Mononuclear cell (primary cell): Measurements from ENCODE around the gene GCDH. TPM values are rescaled to one million over a fixed set of nuclear protein-coding genes. Genes with fewer than 3 reads are reported as not detected.
"Not testable (repeated sequence)": the region's sequence is repeated elsewhere in the genome, so short reads cannot be mapped to it uniquely, and the experiment has no call there.

Experiments used
- H3K27me3 ChIP-seq: 2 replicates; pipeline ENCODE4 v1.6.0; 2011; ENCODE audit warnings: low read length, control low read depth; ENCODE audit not compliant: insufficient read depth
- H3K4me1 ChIP-seq: 2 replicates; pipeline ENCODE4 v1.5.1; 2011; ENCODE audit warnings: mild to moderate bottlenecking, low read length, control low read depth; ENCODE audit not compliant: insufficient read depth
- H3K4me3 ChIP-seq: 2 replicates; pipeline ENCODE4 v1.5.1; 2011; ENCODE audit warnings: mild to moderate bottlenecking, low read length, moderate library complexity
- H3K9me3 ChIP-seq: 2 replicates; pipeline ENCODE4 v1.5.1; 2011; ENCODE audit warnings: low read depth, mild to moderate bottlenecking, control low read depth, low read length
- total RNA-seq: library from RNA; depleted of rRNA; stranded (reverse); fragments of >200 nt; gene quantifications from one replicate; pipeline ENCODE4 v1.2.3, GENCODE V29; 2012

Gene GCDH
- total RNA-seq, 1 donor, result 12.9 TPM

DNA sequence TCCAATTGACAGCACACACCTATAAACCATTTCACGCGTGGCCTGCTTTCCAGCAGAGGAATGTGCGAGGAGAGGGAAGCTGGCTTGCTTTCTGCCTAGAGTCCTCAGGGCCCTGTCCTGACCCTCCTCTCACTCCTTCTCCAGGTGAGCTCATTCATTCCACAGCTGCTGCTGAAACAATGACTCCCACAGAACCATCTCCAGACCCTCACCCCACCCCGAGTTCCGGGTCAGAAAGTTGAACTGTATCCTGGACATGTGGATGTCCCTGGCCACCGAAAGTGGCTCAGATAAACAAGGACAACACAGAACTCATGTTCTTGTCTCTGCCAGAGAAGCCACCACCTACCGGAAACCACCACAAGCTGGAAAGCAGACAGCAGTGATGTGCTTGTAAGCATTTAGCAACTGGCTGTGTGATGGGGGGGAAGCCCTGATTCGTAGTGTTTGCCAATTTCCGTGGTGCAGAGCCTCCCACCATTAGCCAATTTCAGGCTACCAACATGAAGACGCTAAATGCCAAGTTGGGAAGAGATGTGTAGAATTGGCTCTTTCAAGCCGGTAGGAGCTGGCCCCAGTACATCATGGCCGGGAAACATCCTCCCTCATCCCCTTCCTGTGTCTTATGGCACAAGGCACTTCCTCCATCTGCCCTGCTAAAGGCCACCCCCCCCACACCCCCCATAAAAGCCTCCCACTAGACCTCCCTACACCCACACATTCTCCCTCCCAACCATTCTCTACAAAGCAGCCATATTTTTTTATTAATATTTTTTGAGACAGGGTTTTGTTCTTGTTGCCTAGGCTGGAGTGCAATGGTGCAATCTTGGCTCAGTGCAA, 23.1 kb downstream of the GCDH start:
- no peaks in the 10 kb centered on the region for H3K27me3 ChIP-seq
- no peaks in the 10 kb centered on the region for H3K9me3 ChIP-seq
- H3K4me3 ChIP-seq, result no peak overlapping the region
- peaks cover 29% of the 10 kb centered on the region for H3K4me1 ChIP-seq

DNA sequence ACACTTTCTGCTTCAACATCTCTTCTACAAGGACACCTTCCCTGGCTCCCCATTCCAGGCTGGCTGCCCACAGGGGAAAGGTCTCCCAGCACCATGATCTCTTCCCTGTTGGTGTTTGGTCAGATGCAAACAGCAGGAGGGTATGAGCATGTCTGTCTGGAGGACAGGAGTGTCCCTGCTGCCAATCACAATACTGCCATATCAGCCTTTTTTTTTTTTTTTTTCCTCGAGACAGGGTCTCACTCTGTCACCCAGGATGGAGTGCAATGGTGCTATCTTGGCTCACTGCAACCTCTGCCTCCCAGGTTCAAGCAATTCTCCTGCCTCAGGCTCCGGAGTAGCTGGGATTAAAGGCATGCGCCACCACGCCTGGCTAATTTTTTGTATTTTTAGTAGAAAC, 24.9 kb downstream of the GCDH start:
- H3K9me3 ChIP-seq, H3K27me3 ChIP-seq, H3K4me3 ChIP-seq: not testable (repeated sequence)
- H3K4me1 ChIP-seq, result peaks cover 34% of the 10 kb centered on the region

DNA sequence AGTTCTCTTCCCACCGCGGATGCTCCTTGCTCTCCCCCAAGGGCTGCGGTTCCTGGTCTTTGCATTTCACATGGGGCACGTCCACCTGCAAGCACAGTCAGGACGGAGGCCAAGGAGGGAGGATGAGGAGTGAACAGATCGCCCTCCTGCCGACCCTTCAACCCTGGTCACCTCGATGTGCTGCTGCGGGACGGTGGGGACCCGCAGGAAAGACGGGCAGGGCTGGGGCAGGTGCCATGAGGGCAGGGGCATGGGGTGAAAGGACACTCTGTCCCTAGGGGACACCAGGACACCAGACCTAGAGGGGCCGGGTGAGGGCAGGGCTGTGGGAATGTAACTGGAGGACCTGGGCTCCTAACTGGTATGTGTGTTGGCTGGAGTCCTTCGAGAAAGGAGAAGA, 27.3 kb downstream of the GCDH start:
- Histone ChIP-seq H3K4me1 (peaks cover 26% of the 10 kb centered on the region), H3K4me3 (no peak overlapping the region), H3K9me3 (no peaks in the 10 kb centered on the region), H3K27me3 (no peaks in the 10 kb centered on the region)

DNA sequence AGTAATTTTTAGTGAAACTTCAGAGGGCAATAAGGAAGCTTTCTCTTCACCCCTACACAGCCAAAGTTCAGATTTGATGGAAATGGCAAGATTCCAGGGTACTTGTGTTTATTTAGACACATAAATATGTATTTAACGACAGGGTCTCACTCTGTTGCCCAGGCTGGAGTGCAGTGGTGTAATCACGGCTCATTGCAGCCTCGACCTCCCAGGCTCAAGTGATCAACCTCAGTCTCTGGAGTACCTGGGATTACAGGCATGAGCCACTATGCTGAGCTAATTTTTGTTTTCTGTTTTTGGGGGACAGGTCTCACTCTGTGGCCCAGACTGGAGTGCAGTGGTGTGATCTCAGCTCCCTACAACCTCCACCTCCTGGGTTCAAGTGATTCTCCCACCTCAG, 30.1 kb downstream of the GCDH start:
- Histone ChIP-seq H3K9me3 (no peaks in the 10 kb centered on the region), H3K4me1 (peaks cover 11% of the 10 kb centered on the region), H3K4me3 (no peak overlapping the region), H3K27me3 (no peaks in the 10 kb centered on the region)

DNA sequence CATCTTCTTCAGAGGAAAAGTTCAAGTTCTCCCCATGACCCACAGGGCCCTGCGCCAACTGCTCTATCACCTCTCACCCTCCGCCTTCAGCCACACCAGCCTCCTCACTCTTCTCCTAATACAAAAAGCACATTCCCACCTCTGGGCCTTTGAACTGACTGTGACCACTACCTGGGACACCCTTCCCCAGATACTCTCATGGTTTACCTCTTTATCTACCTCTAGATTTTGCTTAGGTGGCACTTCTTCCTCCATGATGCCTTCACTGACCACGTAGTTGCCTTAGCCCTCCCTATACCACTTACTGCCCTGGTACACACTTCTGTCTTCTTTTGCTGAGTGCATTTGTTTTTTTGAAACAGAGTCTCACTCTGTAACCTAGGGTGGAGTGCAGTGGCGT, 32.0 kb downstream of the GCDH start:
- no peaks in the 10 kb centered on the region for H3K27me3 ChIP-seq
- no peak overlapping the region for H3K4me3 ChIP-seq
- no peaks in the 10 kb centered on the region for H3K9me3 ChIP-seq
- H3K4me1 ChIP-seq, result peaks cover 11% of the 10 kb centered on the region

DNA sequence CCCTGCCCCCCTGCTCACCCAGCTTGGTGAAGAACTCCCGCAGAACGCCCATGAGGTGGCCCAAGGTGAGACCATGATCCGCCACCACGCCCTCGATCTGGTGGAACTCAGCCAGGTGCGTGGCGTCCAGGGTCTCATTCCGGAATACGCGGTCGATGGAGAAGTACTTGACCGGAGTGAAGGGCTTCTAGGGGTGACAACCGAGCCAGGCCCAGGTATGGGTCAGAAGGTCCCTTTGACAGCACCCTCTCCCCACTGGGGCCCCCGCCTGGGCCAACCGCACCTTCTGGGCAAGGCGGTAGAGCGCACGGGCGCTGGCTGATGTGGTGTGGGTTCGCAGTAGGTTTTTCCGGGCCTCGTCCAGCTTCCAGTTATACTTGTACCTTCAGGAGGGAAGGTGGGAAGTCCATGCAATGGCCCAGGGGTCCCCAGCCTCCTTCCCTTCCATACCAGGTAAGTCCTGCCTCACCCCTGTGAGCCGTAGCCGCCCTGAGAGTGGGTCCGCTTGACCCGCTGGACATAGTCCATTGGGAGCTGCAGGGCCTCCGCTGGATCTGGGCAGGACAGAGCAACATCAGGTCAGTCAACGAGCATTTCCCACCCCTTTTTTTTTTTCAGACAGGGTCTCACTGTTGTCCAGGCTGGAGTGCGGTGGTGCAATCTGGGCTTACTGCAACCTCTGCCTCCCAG, 33.8 kb downstream of the GCDH start:
- no peak overlapping the region for H3K4me3 ChIP-seq
- H3K27me3 ChIP-seq, result no peaks in the 10 kb centered on the region
- no peaks in the 10 kb centered on the region for H3K4me1 ChIP-seq
- no peaks in the 10 kb centered on the region for H3K9me3 ChIP-seq

DNA sequence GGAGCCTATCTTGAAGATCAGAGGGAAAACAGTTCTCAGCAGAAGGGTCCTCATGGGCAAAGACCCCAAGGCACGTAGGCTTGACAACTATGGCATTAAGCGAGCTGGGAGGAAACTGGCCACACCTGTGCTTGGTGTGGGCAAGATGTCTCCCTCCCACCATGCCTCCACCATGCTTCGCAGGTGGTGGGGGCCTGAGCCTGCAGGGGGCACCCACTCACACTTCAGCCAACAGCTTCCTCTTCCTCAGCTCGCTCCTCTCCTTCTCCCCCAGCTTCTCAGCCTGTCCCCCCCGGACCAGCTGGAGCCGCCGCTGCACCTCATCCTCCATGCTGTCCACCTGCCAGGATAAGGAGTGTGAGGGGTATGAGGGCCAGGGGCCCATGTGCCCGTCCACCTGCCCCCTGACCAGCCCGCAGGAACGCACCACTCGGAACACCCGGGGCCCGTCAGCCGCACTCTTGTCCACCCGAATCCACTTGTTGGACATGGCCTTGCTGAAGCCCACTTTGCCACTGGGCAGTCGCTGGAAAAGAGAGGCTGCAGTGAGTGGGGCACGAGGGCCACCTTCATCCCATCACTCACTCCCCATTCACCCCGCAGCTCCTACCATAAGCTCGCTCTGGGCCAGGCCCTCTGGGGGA, 39.2 kb downstream of the GCDH start:
- H3K4me3 ChIP-seq, result no peak overlapping the region
- H3K9me3 ChIP-seq, result no peaks in the 10 kb centered on the region
- no peaks in the 10 kb centered on the region for H3K27me3 ChIP-seq
- H3K4me1 ChIP-seq, result peaks cover 18% of the 10 kb centered on the region

DNA sequence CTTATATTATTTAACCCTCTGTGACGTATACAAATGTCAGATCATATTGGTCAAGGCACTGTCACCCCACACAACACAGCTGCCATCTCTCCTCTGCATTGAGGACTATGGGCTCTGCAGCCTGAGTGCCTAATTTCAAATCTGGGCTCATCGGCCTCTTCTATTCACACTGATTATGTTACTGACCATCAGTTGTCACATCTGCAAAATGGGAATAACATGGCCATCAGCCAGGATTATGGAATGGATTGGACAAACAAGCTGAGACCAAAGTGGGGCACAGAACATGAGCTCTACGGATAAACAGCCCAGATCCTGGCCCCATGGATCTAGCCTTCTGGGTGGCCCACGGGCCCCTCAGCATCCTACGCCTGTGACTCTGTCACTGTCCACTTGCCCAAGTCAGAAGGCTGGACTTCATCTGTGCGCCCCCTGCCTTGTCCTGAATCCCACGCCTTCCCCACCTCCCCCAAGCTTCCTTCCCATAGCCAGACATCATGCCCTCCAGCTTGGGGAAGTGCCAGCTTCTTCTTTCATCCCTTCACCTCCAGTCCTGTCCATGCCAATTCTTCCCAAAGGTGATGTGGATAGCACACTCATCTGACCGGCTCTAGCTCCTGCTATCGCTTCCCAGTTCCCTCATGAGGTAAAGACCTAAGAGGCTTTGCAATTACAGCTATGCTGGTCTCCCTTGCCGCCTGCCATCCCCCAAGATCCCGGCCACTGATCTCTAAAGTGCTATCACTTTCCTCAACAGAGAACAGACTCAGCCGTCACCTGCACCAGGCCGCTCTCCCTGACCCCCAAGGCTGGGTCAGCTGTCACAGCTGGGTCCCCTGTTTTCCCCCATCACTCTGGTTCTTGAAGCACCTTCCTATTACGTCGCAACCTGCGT, 41.7 kb downstream of the GCDH start:
- Histone ChIP-seq H3K27me3 (no peaks in the 10 kb centered on the region), H3K4me3 (peak overlapping the region; percentile 79), H3K4me1 (peaks cover 35% of the 10 kb centered on the region), H3K9me3 (no peaks in the 10 kb centered on the region)

DNA sequence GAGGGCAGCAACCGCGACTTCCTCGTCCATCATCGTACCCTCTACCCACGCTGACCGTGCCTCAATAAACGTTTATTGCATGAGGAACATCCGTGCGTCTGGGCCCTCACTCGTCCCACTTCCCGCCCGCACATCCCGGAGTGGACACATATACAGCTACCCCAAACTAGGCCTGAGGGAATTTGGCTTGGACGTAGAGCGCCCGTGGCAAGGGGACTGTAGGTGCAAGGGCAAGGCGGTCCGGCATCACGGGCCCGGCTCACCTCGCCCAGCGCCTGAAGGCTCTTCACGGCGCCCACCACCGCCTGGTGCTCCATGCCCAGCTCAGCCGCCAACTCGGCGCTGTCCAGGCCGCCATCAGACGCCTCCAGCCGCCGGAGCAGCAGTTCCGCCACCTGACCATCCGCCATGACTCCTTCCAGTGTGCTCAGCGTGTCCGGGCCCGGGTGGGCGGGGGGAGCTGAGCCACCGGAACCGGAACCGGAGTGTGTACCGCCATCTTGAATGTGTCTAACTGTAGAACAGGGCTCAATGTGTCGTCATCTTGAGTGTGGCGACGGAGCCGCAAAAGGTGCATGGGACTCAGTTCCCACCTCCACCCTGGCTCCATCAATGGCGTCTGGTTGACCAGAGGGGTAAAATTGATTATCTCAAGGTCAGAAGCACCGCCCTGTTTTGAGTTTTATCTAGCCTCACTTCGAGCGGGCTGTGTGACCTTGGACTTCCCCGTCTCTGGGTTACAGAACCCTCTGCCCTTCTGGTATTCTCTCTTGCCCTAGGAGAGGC, 42.5 kb downstream of the GCDH start, which contains the start of gene FARSA:
FARSA (minus strand) TSS at position 425 of the 786 bp plus-strand sequence; CDS start at position 410, 15 bp downstream.
- no peaks in the 10 kb centered on the region for H3K27me3 ChIP-seq
- H3K4me1 ChIP-seq, result peaks cover 40% of the 10 kb centered on the region
- H3K9me3 ChIP-seq, result no peaks in the 10 kb centered on the region
- peak within 1 kb of the TSS; percentile 79 for H3K4me3 ChIP-seq

DNA sequence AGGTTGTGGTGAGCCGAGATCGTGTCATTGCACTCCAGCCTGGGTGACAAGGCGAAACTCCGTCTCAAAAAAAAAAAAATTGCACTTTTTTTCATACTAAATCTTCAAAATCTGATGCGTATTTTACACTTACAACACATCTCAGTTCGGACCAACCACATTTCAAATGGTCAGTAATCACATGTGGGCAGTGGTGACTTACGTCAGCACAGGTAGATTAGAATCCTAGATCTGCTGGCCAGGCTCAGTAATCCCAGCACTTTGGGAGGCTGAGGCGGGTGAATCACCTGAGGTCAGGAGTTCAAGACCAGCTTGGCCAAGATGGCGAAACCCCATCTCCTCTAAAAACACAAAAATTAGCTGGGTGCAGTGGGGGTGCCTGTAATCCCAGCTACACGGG, 44.1 kb downstream of the GCDH start:
- H3K9me3 ChIP-seq, result no peaks in the 10 kb centered on the region
- no peak overlapping the region for H3K4me3 ChIP-seq
- peaks cover 51% of the 10 kb centered on the region for H3K4me1 ChIP-seq
- no peaks in the 10 kb centered on the region for H3K27me3 ChIP-seq

DNA sequence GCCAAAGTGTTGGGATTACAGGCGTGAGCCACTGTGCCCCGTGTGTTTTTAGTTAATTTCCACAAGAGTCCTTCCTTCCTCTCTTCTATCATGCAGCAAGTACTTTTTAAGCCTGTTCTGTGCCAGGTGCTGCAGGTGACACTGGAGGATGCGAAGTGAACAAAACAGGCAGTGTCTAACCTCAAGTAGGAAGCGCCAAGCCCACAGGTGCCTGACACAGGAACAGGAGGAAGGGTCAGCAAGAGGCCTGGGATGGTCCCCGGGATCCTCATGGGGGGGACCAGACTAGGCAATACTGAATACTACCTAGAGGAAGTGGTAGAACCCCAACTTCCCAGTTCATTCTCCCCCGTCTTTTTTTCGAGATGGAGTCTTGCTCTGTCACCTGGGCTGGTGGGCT, 45.6 kb downstream of the GCDH start:
- Histone ChIP-seq H3K27me3 (no peaks in the 10 kb centered on the region), H3K4me3 (no peak overlapping the region), H3K4me1 (peaks cover 66% of the 10 kb centered on the region), H3K9me3 (no peaks in the 10 kb centered on the region)

DNA sequence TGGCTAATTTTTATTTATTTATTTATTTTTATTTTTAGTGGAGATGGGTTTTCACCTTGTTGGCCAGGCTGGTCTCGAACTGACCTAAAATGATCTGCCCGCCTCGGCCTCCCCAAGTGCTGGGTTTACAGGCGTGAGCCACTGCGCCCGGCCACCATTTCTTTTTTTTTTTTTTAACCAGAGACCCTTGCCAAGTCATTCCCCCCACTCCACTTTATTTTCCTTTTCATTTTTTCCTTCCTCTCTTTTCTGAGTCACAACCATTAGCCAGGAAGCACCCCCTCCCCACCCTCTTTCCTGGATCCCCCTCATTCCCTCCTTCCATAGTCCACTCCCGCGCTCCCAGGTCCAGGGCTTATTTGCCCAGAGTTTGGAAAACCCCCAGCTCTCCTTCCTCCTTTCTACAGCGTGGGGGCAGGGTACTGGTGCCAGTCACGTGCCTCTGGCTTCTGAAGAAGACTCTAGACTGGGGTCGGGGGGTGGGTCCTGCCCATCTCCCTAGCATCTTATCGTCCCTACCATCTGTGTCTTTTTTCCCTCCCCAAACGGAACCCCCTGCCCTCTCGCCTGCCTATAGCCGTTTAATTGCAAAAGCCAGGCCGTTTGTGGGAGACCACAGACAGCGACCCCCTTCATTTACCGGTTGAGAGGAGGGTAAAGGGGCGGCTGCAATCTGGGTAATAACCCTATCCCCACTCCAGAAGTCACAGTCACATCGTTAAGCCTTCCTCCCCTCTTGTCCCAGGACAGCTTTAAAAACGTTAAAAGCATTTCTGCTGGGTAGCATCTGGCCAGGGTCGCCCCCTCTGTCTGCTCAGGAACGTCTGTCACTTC, 46.4 kb downstream of the GCDH start:
- Histone ChIP-seq H3K4me1 (peaks cover 71% of the 10 kb centered on the region), H3K4me3 (peak overlapping the region; percentile 95), H3K9me3 (no peaks in the 10 kb centered on the region), H3K27me3 (no peaks in the 10 kb centered on the region)
